Liver (tissue), 9 donors: ENCODE results near the gene IRF2BP2. TPM values are rescaled to one million over a fixed set of nuclear protein-coding genes. Genes with fewer than 3 reads are reported as not detected.

ENCODE experiments used
- DNase-seq: peaks from one replicate; pipeline ENCODE4 v3.0.0-alpha.2; 2017; ENCODE audit warnings: low spot score
- H3K27ac ChIP-seq, 2 donors: one replicate each; pipeline ENCODE4 v1.7.0; 2013; ENCODE audit warnings: inconsistent platforms in 2 of 2, low read length in 2 of 2, control low read depth in 1 of 2, low read depth in 1 of 2, mild to moderate bottlenecking in 1 of 2
- H3K27me3 ChIP-seq, 4 donors: one replicate each; pipeline versions ENCODE4 v1.6.1 to v1.7.0; 2013; ENCODE audit warnings: low read length in 3 of 4, inconsistent platforms in 1 of 4, mild to moderate bottlenecking in 1 of 4, moderate library complexity in 1 of 4; ENCODE audit not compliant: control insufficient read depth in 4 of 4, insufficient read depth in 4 of 4
- H3K36me3 ChIP-seq, 4 donors: one replicate each; pipeline versions ENCODE4 v1.6.1 to v1.7.0; 2013; ENCODE audit warnings: low read length in 3 of 4, mild to moderate bottlenecking in 3 of 4, low read depth in 1 of 4, moderate library complexity in 1 of 4; ENCODE audit not compliant: control insufficient read depth in 4 of 4, insufficient read depth in 3 of 4
- H3K4me1 ChIP-seq, 4 donors: one replicate each; pipeline versions ENCODE4 v1.6.1 to v1.7.0; 2013; ENCODE audit warnings: low read length in 3 of 4, mild to moderate bottlenecking in 3 of 4, moderate library complexity in 1 of 4; ENCODE audit not compliant: control insufficient read depth in 4 of 4, insufficient read depth in 4 of 4
- H3K4me3 ChIP-seq, 3 donors: one replicate each; pipeline versions ENCODE4 v1.6.1 to v1.7.0; 2013; ENCODE audit warnings: low read length in 3 of 3, control low read depth in 1 of 3, low read depth in 1 of 3, mild to moderate bottlenecking in 1 of 3
- H3K9ac ChIP-seq, 2 donors: one replicate each; pipeline ENCODE4 v1.7.0; 2013; ENCODE audit warnings: low read length in 2 of 2, mild to moderate bottlenecking in 2 of 2, moderate library complexity in 2 of 2, control low read depth in 1 of 2, low read depth in 1 of 2
- H3K9me3 ChIP-seq, 4 donors: one replicate each; pipeline versions ENCODE4 v1.6.1 to v1.7.0; 2013; ENCODE audit warnings: low read length in 3 of 4; ENCODE audit not compliant: control insufficient read depth in 4 of 4
- EGR1 ChIP-seq, 2 donors: IDR thresholded peaks; 2 replicates each; pipeline ENCODE4 v1.6.1; 2016 to 2018; ENCODE audit warnings: antibody characterized with exemption in 2 of 2, low read depth in 2 of 2
- FOXA1 ChIP-seq: IDR thresholded peaks from 2 replicates; pipeline ENCODE4 v1.6.1; 2016; ENCODE audit warnings: antibody characterized with exemption
- GABPA ChIP-seq, 2 donors: IDR thresholded peaks in 1 of 2; conservative IDR thresholded peaks in 1 of 2; 2 replicates each; pipeline ENCODE4 v1.6.1; 2016; ENCODE audit warnings: antibody characterized with exemption in 2 of 2, mild to moderate bottlenecking in 1 of 2, moderate library complexity in 1 of 2
- HNF4A ChIP-seq, 2 donors: conservative IDR thresholded peaks; 2 replicates each; pipeline ENCODE4 v1.6.1; 2016; ENCODE audit warnings: antibody characterized with exemption in 2 of 2, mild to moderate bottlenecking in 2 of 2
- JUND ChIP-seq, 2 donors: IDR thresholded peaks; 2 replicates each; pipeline ENCODE4 v1.6.1; 2016; ENCODE audit warnings: antibody characterized with exemption in 2 of 2
- NR2F2 ChIP-seq: IDR thresholded peaks from 2 replicates; pipeline ENCODE4 v1.6.1; 2016; ENCODE audit warnings: antibody characterized with exemption
- RAD21 ChIP-seq, 2 donors: IDR thresholded peaks; 2 replicates each; pipeline ENCODE4 v1.6.1; 2016; ENCODE audit warnings: antibody characterized with exemption in 2 of 2, mild to moderate bottlenecking in 2 of 2
- RXRA ChIP-seq, 2 donors: IDR thresholded peaks; 2 replicates each; pipeline ENCODE4 v1.6.1; 2017 to 2018; ENCODE audit warnings: antibody characterized with exemption in 2 of 2, mild to moderate bottlenecking in 1 of 2
- SP1 ChIP-seq: IDR thresholded peaks from 2 replicates; pipeline ENCODE4 v1.6.1; 2018; ENCODE audit warnings: antibody characterized with exemption, mild to moderate bottlenecking
- TAF1 ChIP-seq: conservative IDR thresholded peaks from 2 replicates; pipeline ENCODE4 v1.6.1; 2016; ENCODE audit warnings: antibody characterized with exemption, mild to moderate bottlenecking
- YY1 ChIP-seq: IDR thresholded peaks from 2 replicates; pipeline ENCODE4 v1.6.1; 2016; ENCODE audit warnings: antibody characterized with exemption, mild to moderate bottlenecking
- WGBS: extraction: QIAGEN DNeasy Blood & Tissue Kit; methylation state at CpG from one replicate; pipeline ENCODE4 v1.1.7; 2013; 5-methylcytosine and 5-hydroxymethylcytosine counted together
- polyA plus RNA-seq, 2 donors: library from polyadenylated mRNA; stranded (reverse) in 1 of 2; unstranded in 1 of 2; fragments of 200-250 nt in 1 of 2; fragments of >200 nt in 1 of 2; fragmentation: Nextera tagmentation in 1 of 2; extraction: Ambion mirVana in 1 of 2; gene quantifications; one replicate each; pipeline versions ENCODE4 v1.2.1 to v1.2.3, GENCODE V29; 2013 to 2015
- total RNA-seq, 2 donors: library from RNA; depleted of rRNA; stranded (reverse); fragments of >200 nt; gene quantifications; one replicate each; pipeline ENCODE4 v1.2.3, GENCODE V29; 2014
- TF ChIP-seq, protein P1 (sequence below): IDR thresholded peaks from 2 replicates; pipeline ENCODE4 v1.6.1; 2016; ENCODE audit warnings: antibody characterized with exemption
- TF ChIP-seq, protein P2 (sequence below): IDR thresholded peaks from 2 replicates; pipeline ENCODE4 v1.6.1; 2016; ENCODE audit warnings: antibody characterized with exemption
- TF ChIP-seq, protein P3 (sequence below): fragments of 150-350 bp; IDR thresholded peaks from 2 replicates; pipeline ENCODE4 v1.5.1; 2017; ENCODE audit warnings: improper control_type of control experiment, low read depth, low read length; ENCODE audit not compliant: missing input control
- TF ChIP-seq, protein P4 (sequence below): IDR thresholded peaks from 2 replicates; pipeline ENCODE4 v1.6.1; 2016; ENCODE audit warnings: antibody characterized with exemption
- donor health status: healthy.
- donor health status: healthy.
- donor health status: healthy.
- donor health status: healthy.
- donor health status: healthy.

IRF2BP2 gene
- total and polyA plus RNA-seq, 4 donors = 22.2 to 48.2 (median 35.4) TPM

DNA sequence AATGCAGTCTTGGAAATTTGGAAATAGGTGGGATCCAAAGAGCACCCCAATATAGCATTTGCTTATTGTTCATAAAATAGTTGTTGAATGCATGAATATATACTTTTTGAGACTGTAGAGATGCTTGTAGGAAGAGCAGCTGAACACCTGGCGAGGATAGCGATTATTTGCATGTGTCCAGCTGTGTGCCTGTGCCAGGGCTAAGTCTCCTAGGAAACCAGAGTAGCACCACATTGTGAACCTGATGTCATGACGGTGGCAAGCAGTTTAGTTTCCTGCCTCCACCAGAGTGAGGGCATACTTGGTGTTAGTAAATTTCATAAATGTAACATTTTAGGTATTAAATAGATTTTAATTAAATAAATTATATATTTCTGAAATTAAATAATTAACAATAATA, 37.3 kb upstream of the IRF2BP2 start:
- Histone ChIP-seq H3K36me3 (no peaks in the 10 kb centered on the region), H3K9me3 (no peaks in the 10 kb centered on the region), H3K27me3 (no peaks in the 10 kb centered on the region), H3K4me1 (peaks cover 0 to 22% (median 11%) of the 10 kb centered on the region in 4 donors), H3K4me3 (no peak overlapping the region), H3K9ac (no peak overlapping the region), H3K27ac (no peak overlapping the region)
- 82% methylated on average over 3 of the region's 3 CpGs for WGBS
- TF ChIP-seq EGR1 (IDR thresholded peaks at IDR 0.05; ENCODE audit: low read depth in 2 of 2) = no peak
- no peak for TF ChIP-seq RAD21 (IDR thresholded peaks at IDR 0.05)
- TF ChIP-seq YY1 = no peak
- TF ChIP-seq, protein P1, sequence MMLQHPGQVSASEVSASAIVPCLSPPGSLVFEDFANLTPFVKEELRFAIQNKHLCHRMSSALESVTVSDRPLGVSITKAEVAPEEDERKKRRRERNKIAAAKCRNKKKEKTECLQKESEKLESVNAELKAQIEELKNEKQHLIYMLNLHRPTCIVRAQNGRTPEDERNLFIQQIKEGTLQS = no peak
- no peak for TF ChIP-seq HNF4A (conservative IDR thresholded peaks at IDR 0.05)
- no peak for DNase-seq

DNA sequence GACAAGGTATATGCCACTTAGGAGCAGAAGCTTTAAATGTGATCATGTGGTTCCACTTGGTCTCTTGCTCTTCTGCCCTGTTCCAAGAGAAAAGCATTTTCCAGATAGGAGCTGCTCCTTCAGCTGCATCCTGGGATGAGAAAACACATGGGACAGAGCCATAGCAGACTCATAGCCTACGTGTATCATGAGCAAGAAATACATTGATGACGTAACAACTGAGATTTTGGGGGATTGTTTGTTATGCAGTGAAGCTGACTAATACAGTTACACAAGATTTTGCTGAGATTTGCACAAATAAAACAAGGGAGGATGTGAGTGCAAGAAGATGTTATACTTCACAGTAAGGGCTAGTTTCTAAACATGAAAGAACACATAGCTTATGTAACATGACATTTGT, 36.0 kb upstream of the IRF2BP2 start:
- H3K4me1 ChIP-seq = peaks cover 0 to 22% (median 12%) of the 10 kb centered on the region in 4 donors
- H3K4me3 ChIP-seq = no peak overlapping the region
- H3K27ac ChIP-seq = peak overlapping the region; percentile 19 to 81
- 91% methylated on average over 2 of the region's 2 CpGs for WGBS
- TF ChIP-seq JUND (IDR thresholded peaks at IDR 0.05) (no peak), TAF1 (no peak), SP1 (no peak), HNF4A (conservative IDR thresholded peaks at IDR 0.05) (no peak), RXRA (IDR thresholded peaks at IDR 0.05) (no peak), FOXA1 (no peak)
- TF ChIP-seq, protein P2, sequence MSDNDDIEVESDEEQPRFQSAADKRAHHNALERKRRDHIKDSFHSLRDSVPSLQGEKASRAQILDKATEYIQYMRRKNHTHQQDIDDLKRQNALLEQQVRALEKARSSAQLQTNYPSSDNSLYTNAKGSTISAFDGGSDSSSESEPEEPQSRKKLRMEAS = no peak
- TF ChIP-seq, protein P3, sequence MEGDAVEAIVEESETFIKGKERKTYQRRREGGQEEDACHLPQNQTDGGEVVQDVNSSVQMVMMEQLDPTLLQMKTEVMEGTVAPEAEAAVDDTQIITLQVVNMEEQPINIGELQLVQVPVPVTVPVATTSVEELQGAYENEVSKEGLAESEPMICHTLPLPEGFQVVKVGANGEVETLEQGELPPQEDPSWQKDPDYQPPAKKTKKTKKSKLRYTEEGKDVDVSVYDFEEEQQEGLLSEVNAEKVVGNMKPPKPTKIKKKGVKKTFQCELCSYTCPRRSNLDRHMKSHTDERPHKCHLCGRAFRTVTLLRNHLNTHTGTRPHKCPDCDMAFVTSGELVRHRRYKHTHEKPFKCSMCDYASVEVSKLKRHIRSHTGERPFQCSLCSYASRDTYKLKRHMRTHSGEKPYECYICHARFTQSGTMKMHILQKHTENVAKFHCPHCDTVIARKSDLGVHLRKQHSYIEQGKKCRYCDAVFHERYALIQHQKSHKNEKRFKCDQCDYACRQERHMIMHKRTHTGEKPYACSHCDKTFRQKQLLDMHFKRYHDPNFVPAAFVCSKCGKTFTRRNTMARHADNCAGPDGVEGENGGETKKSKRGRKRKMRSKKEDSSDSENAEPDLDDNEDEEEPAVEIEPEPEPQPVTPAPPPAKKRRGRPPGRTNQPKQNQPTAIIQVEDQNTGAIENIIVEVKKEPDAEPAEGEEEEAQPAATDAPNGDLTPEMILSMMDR = no peak
- TF ChIP-seq, protein P1 = no peak
- H3K27me3 ChIP-seq = no peaks in the 10 kb centered on the region
- DNase-seq = no peak
- H3K36me3 ChIP-seq = no peaks in the 10 kb centered on the region
- no peaks in the 10 kb centered on the region for H3K9me3 ChIP-seq
- H3K9ac ChIP-seq = no peak overlapping the region

DNA sequence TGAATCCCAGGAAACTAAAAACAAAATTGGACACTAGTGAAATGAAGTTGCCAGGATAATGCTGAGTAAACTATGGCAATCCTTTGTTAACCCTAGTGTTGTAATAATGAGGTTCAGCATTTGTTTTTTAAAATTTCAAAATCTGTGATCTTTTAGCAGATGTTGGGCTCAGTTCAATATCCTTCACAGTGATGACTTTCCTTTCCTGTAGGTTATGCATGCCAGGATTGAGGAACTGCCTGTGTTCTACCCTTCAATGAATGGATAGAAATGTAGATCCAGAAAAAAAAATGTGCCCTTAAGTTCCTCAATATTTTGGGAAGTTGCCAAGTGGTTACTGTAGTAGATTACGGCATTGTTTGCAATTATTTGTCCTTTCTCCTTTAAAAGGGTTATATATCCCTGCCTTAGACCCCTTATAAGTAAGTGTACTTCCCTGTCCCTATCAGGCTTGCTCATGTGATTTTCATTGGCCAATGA, 35.5 kb upstream of the IRF2BP2 start:
- Histone ChIP-seq H3K27ac (peak overlapping the region; percentile 19 to 81), H3K9me3 (no peaks in the 10 kb centered on the region), H3K4me1 (peaks cover 0 to 22% (median 12%) of the 10 kb centered on the region in 4 donors), H3K27me3 (no peaks in the 10 kb centered on the region), H3K36me3 (no peaks in the 10 kb centered on the region), H3K9ac (peak overlapping the region in 1 of 2 donors; percentile 61), H3K4me3 (no peak overlapping the region)
- no peak for DNase-seq
- TF ChIP-seq RXRA (IDR thresholded peaks at IDR 0.05) = peak; percentile 43 to 80
- peak in 1 of 2 donors; percentile 13 for TF ChIP-seq EGR1 (IDR thresholded peaks at IDR 0.05; ENCODE audit: low read depth in 2 of 2)
- TF ChIP-seq RAD21 (IDR thresholded peaks at IDR 0.05) = peak; percentile 56 to 60
- TF ChIP-seq, protein P2 = peak; percentile 61
- TF ChIP-seq YY1 = peak; percentile 44
- no peak for TF ChIP-seq JUND (IDR thresholded peaks at IDR 0.05)
- TF ChIP-seq GABPA (IDR thresholded peaks at IDR 0.05 in 1 of 2, conservative IDR thresholded peaks at IDR 0.05 in 1 of 2) = no peak
- peak; percentile 35 to 58 for TF ChIP-seq HNF4A (conservative IDR thresholded peaks at IDR 0.05)
- no peak for TF ChIP-seq NR2F2
- TF ChIP-seq, protein P4, sequence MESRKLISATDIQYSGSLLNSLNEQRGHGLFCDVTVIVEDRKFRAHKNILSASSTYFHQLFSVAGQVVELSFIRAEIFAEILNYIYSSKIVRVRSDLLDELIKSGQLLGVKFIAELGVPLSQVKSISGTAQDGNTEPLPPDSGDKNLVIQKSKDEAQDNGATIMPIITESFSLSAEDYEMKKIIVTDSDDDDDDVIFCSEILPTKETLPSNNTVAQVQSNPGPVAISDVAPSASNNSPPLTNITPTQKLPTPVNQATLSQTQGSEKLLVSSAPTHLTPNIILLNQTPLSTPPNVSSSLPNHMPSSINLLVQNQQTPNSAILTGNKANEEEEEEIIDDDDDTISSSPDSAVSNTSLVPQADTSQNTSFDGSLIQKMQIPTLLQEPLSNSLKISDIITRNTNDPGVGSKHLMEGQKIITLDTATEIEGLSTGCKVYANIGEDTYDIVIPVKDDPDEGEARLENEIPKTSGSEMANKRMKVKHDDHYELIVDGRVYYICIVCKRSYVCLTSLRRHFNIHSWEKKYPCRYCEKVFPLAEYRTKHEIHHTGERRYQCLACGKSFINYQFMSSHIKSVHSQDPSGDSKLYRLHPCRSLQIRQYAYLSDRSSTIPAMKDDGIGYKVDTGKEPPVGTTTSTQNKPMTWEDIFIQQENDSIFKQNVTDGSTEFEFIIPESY = peak; percentile 51
- TF ChIP-seq SP1 = peak; percentile 51
- 18% methylated on average over 1 of the region's 1 CpG for WGBS
